ENCODE measurements around the gene GET4. TPM values are rescaled to one million over a fixed set of nuclear protein-coding genes. Genes with fewer than 3 reads are reported as not detected.

Gene GET4
- total and polyA plus RNA-seq, 10 of the 15 experiments (the other 5 are each of a cell fraction or from before 2014, with no cell fraction given), result 0.66 to 73.8 (median 34.0) TPM

GRCh38 chr7:939843-940242 lies 63.5 kb downstream of the GET4 start:
- no peak overlapping the region for H3K4me3 ChIP-seq
- H3K36me3 ChIP-seq (ENCODE audit: control insufficient read depth in 2 of 2, insufficient read depth in 2 of 2, low read length in 1 of 2), result peaks cover 0 to 4% of the 10 kb centered on the region in 2 experiments; a peak in 2 of 4 replicates
- H3K27ac ChIP-seq (ENCODE audit: control insufficient read depth, insufficient read depth), result no peak overlapping the region
- H3K4me1 ChIP-seq (ENCODE audit: control insufficient read depth, insufficient read depth, low read length), result peaks cover 16% of the 10 kb centered on the region
- ChIA-PET POLR2A (interaction anchor here (0.6 kb wide), 2 partner anchors 9 to 1459 kb away, joined by 3 read pairs; no protein-coding TSS in a partner anchor), SMC1A (ENCODE audit: uncharacterized antibody, unreplicated experiment) (interaction anchor here (2.4 kb wide), 1 partner anchor 11 kb away, joined by 9 read pairs; no protein-coding TSS in a partner anchor), CTCF (interaction anchor here (2.6 kb wide), 1 partner anchor 10 kb away, joined by 8 read pairs; no protein-coding TSS in a partner anchor), RAD21 (ENCODE audit: unreplicated experiment) (no interaction called here)
- no peak overlapping the region for H3K4me2 ChIP-seq (ENCODE audit: control insufficient read depth, insufficient read depth)
- no peaks in the 10 kb centered on the region for H3K27me3 ChIP-seq (replicated peaks in 1 of 2; ENCODE audit: control insufficient read depth in 2 of 2, insufficient read depth in 2 of 2, low read length in 1 of 2)
- H3K9me3 ChIP-seq (replicated peaks; ENCODE audit: control insufficient read depth, insufficient read depth, low read length), result peaks cover 15% of the 10 kb centered on the region
- FAIRE-seq (no peak), ATAC-seq (no peak), DNase-seq (ENCODE audit: low read depth, low spot score) (no peak)
- in situ Hi-C loops (cut with MboI) (no loop called here), intact Hi-C loops (cut with micrococcal nuclease; ENCODE audit: unreplicated experiment) (no loop called here)
- H4K20me1 ChIP-seq (ENCODE audit: control insufficient read depth, insufficient read depth), result no peaks in the 10 kb centered on the region
- no TSS peak for BruUV-seq (replicated peaks)
- no peak overlapping the region for H3K9ac ChIP-seq (ENCODE audit: control insufficient read depth, insufficient read depth, low read length)
- H3K79me2 ChIP-seq (ENCODE audit: control insufficient read depth, insufficient read depth, low read length), result peaks cover 5% of the 10 kb centered on the region; the same call in 1 of the 2 replicates
- 87% methylated on average over 4 of the region's 4 CpGs for WGBS (ENCODE audit: insufficient coverage, insufficient replicate concordance, low lambda C conversion rate, missing lambda C conversion rate)
- no peak overlapping the region for H2AFZ ChIP-seq (ENCODE audit: control insufficient read depth, low read depth, low read length)
- TF ChIP-seq POLR2AphosphoS2 (IDR thresholded peaks at IDR 0.05; ENCODE audit: low read depth, low read length) (no peak), TAF1 (IDR thresholded peaks at IDR 0.05; ENCODE audit: borderline replicate concordance, low read depth, low read length) (no peak), NR2F1 (conservative IDR thresholded peaks at IDR 0.05) (no peak)

GRCh38 chr7:940599-941408 lies 64.5 kb downstream of the GET4 start:
- H3K79me2 ChIP-seq (ENCODE audit: control insufficient read depth, insufficient read depth, low read length), result peaks cover 5% of the 10 kb centered on the region; the same call in 1 of the 2 replicates
- SMC1A ChIA-PET (ENCODE audit: uncharacterized antibody, unreplicated experiment), result interaction anchor here (1.1 to 2.4 kb wide), 3 partner anchors 10 to 31 kb away, joined by 3 to 9 read pairs (median 4); no protein-coding TSS in a partner anchor
- POLR2A ChIA-PET, result no interaction called here
- TF ChIP-seq ZNF384 (IDR thresholded peaks at IDR 0.05; ENCODE audit: borderline replicate concordance, low read depth, low read length) (no peak), PBX3 (IDR thresholded peaks at IDR 0.05; ENCODE audit: insufficient replicate concordance, low read depth, low read length) (peak; percentile 64), MYC (IDR thresholded peaks at IDR 0.05; ENCODE audit: insufficient read depth, insufficient read length, insufficient replicate concordance, low read length, severe bottlenecking) (no peak), SP1 (IDR thresholded peaks at IDR 0.05; ENCODE audit: low read depth, low read length) (no peak), RFX5 (IDR thresholded peaks at IDR 0.05; ENCODE audit: low read depth, low read length) (no peak), ZNF687 (IDR thresholded peaks at IDR 0.05) (no peak), ZNF274 (IDR thresholded peaks at IDR 0.05; ENCODE audit: insufficient read depth, insufficient read length) (no peak)

More at GRCh38 chr7:940599-941408, 64.5 kb downstream of the GET4 start:
- CTCF ChIA-PET, result interaction anchor here (1.2 to 2.6 kb wide), 3 partner anchors 9 to 11 kb away, joined by 3 to 8 read pairs (median 5); no protein-coding TSS in a partner anchor
- WGBS (ENCODE audit: insufficient coverage, insufficient replicate concordance, low lambda C conversion rate, missing lambda C conversion rate), result 28% methylated on average over 2 of the region's 2 CpGs
- DNase-seq (ENCODE audit: low read depth, low spot score) (no peak), ATAC-seq (no peak), FAIRE-seq (peak; percentile 71)
- intact Hi-C loops (cut with micrococcal nuclease; ENCODE audit: unreplicated experiment), result no loop called here
- Histone ChIP-seq H4K20me1 (ENCODE audit: control insufficient read depth, insufficient read depth) (no peaks in the 10 kb centered on the region), H3K9ac (ENCODE audit: control insufficient read depth, insufficient read depth, low read length) (no peak overlapping the region), H3K27me3 (replicated peaks in 1 of 2; ENCODE audit: control insufficient read depth in 2 of 2, insufficient read depth in 2 of 2, low read length in 1 of 2) (no peaks in the 10 kb centered on the region), H3K36me3 (ENCODE audit: control insufficient read depth in 2 of 2, insufficient read depth in 2 of 2, low read length in 1 of 2) (no peaks in the 10 kb centered on the region; a peak in 1 of 4 replicates), H3K4me2 (ENCODE audit: control insufficient read depth, insufficient read depth) (no peak overlapping the region), H3K4me3 (no peak overlapping the region), H3K27ac (ENCODE audit: control insufficient read depth, insufficient read depth) (peak overlapping the region; percentile 44; the same call in 1 of the 2 replicates), H2AFZ (ENCODE audit: control insufficient read depth, low read depth, low read length) (no peak overlapping the region), H3K4me1 (ENCODE audit: control insufficient read depth, insufficient read depth, low read length) (peaks cover 14% of the 10 kb centered on the region), H3K9me3 (replicated peaks; ENCODE audit: control insufficient read depth, insufficient read depth, low read length) (peaks cover 15% of the 10 kb centered on the region)
- RAD21 ChIA-PET (ENCODE audit: unreplicated experiment), result interaction anchor here (0.9 to 1.5 kb wide), 3 partner anchors 12 to 18 kb away, joined by 3 read pairs; no protein-coding TSS in a partner anchor
- in situ Hi-C loops (cut with MboI), result no loop called here
- no TSS peak for BruUV-seq (replicated peaks)
